Transverse colon (tissue), 4 donors: ENCODE results near the gene SPEM1.

ENCODE experiments used
- POLR2A ChIP-seq: fragments of 450-650 bp; IDR thresholded peaks from one replicate; pipeline ENCODE4 v1.6.1; 2016; ENCODE audit warnings: antibody characterized with exemption, mild to moderate bottlenecking, moderate library complexity
- POLR2AphosphoS5 ChIP-seq, 3 donors: sonication (generic); formaldehyde crosslinking; IDR thresholded peaks; one replicate each; pipeline ENCODE4 v1.6.1; 2016; ENCODE audit warnings: antibody characterized with exemption in 3 of 3
- TF ChIP-seq, protein P1 (sequence below), 5 experiments: fragments of 200-600 bp in 3 of 5; fragments of 450-650 bp in 2 of 5; sonication (generic) in 3 of 5; IDR thresholded peaks; 1 replicate in 2 of 5; 2 replicates in 3 of 5; pipeline ENCODE4 v1.5.1; 2016 to 2017; ENCODE audit warnings: antibody characterized with exemption in 5 of 5, inconsistent platforms in 3 of 5, mild to moderate bottlenecking in 2 of 5, moderate library complexity in 1 of 5

GRCh38 chr17:7460850-7461660, 40.9 kb downstream of the SPEM1 start:
- TF ChIP-seq, protein P1, sequence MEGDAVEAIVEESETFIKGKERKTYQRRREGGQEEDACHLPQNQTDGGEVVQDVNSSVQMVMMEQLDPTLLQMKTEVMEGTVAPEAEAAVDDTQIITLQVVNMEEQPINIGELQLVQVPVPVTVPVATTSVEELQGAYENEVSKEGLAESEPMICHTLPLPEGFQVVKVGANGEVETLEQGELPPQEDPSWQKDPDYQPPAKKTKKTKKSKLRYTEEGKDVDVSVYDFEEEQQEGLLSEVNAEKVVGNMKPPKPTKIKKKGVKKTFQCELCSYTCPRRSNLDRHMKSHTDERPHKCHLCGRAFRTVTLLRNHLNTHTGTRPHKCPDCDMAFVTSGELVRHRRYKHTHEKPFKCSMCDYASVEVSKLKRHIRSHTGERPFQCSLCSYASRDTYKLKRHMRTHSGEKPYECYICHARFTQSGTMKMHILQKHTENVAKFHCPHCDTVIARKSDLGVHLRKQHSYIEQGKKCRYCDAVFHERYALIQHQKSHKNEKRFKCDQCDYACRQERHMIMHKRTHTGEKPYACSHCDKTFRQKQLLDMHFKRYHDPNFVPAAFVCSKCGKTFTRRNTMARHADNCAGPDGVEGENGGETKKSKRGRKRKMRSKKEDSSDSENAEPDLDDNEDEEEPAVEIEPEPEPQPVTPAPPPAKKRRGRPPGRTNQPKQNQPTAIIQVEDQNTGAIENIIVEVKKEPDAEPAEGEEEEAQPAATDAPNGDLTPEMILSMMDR (IDR thresholded peaks at IDR 0.05): no peak
- TF ChIP-seq POLR2AphosphoS5 (IDR thresholded peaks at IDR 0.05) (no peak), POLR2A (no peak)
